Psoas muscle (tissue), 8 donors: ENCODE results near the gene ADAP1. TPM values are rescaled to one million over a fixed set of nuclear protein-coding genes. Genes with fewer than 3 reads are reported as not detected.

ENCODE experiments used
- ATAC-seq, 4 donors: fragments of 200-7000 bp; cut with Tn5 transposase; one replicate each; pipeline ENCODE4 v1.9.1; 2020; ENCODE audit warnings: moderate library complexity in 3 of 4, mild to moderate bottlenecking in 2 of 4
- DNase-seq, 2 donors: peaks; one replicate each; pipeline ENCODE4 v3.0.0-alpha.2; 2020
- H3K27ac ChIP-seq: fragments of 200-600 bp; one replicate; pipeline ENCODE4 v1.8.0; 2022
- H3K27me3 ChIP-seq, 3 donors: fragments of 200-600 bp in 1 of 3; one replicate each; pipeline versions ENCODE4 v1.6.1 to v1.8.0; 2013 to 2022; ENCODE audit warnings: low read length in 2 of 3, mild to moderate bottlenecking in 2 of 3, moderate library complexity in 1 of 3; ENCODE audit not compliant: insufficient read depth in 3 of 3
- H3K36me3 ChIP-seq, 2 donors: fragments of 200-600 bp in 1 of 2; one replicate each; pipeline versions ENCODE4 v1.6.1 to v1.8.0; 2013 to 2022; ENCODE audit warnings: low read depth in 1 of 2, mild to moderate bottlenecking in 1 of 2, moderate library complexity in 1 of 2; ENCODE audit not compliant: insufficient read depth in 1 of 2
- H3K4me1 ChIP-seq: fragments of 200-600 bp; one replicate; pipeline ENCODE4 v1.8.0; 2022
- H3K4me3 ChIP-seq: fragments of 200-600 bp; one replicate; pipeline ENCODE4 v1.8.0; 2022; ENCODE audit warnings: mild to moderate bottlenecking
- H3K9me3 ChIP-seq: fragments of 200-600 bp; one replicate; pipeline ENCODE4 v1.8.0; 2022
- WGBS, 3 donors: extraction: QIAGEN DNeasy Blood & Tissue Kit; methylation state at CpG; one replicate each; pipeline versions ENCODE4 v1.1.6 to v1.1.7; 2013; 5-methylcytosine and 5-hydroxymethylcytosine counted together
- intact Hi-C, 2 donors: fragments of 100-400 bp; cut with DNase I; formaldehyde crosslinking; loops; one replicate each; pipeline versions ENCODE4 v1.11.0 to v1.14.2; 2022
- polyA plus RNA-seq, 3 donors: library from polyadenylated mRNA; stranded (reverse); fragments of 200-250 nt; gene quantifications; one replicate each; pipeline ENCODE4 v1.2.3, GENCODE V29; 2013
- total RNA-seq, 4 donors: library from RNA; stranded (reverse); fragmentation: NEBNext Ultra II Directional in 2 of 4; extraction: Animal tissue kit (Norgen Biotek cat#: 25700) in 2 of 4; gene quantifications; one replicate each; pipeline versions ENCODE4 v1.2.1 to v1.2.4, GENCODE V29; 2021 to 2023
- TF ChIP-seq, protein P1 (sequence below): fragments of 200-600 bp; IDR thresholded peaks from one replicate; pipeline ENCODE4 v1.8.0; 2022; ENCODE audit warnings: antibody characterized with exemption
- donor health status: healthy with polysubstance abuse.
- donor health status: DM: no; HTN: no; CAD: no; lungs with moderate emphysema.
- donor health status: Bipolar disorder and iron deficiency.
- donor health status: healthy.
- donor health status: DM: yes; HTN: yes; CAD: no.
- donor health status: DM: no; HTN: no; CAD: no.
- donor health status: DM: no; HTN: no; CAD: no.
- donor health status: DM: yes; HTN: yes; CAD: no.

ADAP1 gene
- total and polyA plus RNA-seq, 7 donors: 0.18 to 1.4 (median 0.88) TPM

DNA sequence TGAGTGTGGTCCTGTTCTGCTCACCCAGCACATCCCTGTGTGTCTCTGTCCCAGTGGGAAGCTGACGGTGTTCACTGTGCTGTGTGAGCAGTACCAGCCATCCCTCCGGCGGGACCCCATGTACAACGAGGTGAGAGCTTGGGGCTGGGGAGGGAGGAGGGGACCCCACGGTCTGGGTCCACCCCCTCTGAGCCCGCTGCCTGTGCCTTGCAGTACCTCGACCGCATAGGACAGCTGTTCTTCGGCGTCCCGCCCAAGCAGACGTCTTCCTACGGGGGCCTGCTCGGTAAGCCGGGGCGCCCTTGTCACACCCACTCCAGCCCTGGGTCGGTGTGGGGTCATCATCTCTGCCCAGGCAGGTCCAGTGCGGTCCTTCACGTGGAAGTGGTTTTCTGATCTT is 60.8 kb downstream of the ADAP1 start:
- Histone ChIP-seq H3K4me3 (no peak overlapping the region), H3K27ac (no peak overlapping the region), H3K27me3 (no peaks in the 10 kb centered on the region), H3K9me3 (no peaks in the 10 kb centered on the region), H3K4me1 (no peaks in the 10 kb centered on the region), H3K36me3 (peaks cover 0 to 68% of the 10 kb centered on the region in 2 donors)
- DNase-seq (peak; percentile 11 to 45), ATAC-seq (no peak)
- intact Hi-C loops: no loop called here
- 87 to 88% (median 87%) methylated on average over 18 to 19 of the region's 19 CpGs for WGBS, 3 donors
- TF ChIP-seq, protein P1, sequence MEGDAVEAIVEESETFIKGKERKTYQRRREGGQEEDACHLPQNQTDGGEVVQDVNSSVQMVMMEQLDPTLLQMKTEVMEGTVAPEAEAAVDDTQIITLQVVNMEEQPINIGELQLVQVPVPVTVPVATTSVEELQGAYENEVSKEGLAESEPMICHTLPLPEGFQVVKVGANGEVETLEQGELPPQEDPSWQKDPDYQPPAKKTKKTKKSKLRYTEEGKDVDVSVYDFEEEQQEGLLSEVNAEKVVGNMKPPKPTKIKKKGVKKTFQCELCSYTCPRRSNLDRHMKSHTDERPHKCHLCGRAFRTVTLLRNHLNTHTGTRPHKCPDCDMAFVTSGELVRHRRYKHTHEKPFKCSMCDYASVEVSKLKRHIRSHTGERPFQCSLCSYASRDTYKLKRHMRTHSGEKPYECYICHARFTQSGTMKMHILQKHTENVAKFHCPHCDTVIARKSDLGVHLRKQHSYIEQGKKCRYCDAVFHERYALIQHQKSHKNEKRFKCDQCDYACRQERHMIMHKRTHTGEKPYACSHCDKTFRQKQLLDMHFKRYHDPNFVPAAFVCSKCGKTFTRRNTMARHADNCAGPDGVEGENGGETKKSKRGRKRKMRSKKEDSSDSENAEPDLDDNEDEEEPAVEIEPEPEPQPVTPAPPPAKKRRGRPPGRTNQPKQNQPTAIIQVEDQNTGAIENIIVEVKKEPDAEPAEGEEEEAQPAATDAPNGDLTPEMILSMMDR: no peak

DNA sequence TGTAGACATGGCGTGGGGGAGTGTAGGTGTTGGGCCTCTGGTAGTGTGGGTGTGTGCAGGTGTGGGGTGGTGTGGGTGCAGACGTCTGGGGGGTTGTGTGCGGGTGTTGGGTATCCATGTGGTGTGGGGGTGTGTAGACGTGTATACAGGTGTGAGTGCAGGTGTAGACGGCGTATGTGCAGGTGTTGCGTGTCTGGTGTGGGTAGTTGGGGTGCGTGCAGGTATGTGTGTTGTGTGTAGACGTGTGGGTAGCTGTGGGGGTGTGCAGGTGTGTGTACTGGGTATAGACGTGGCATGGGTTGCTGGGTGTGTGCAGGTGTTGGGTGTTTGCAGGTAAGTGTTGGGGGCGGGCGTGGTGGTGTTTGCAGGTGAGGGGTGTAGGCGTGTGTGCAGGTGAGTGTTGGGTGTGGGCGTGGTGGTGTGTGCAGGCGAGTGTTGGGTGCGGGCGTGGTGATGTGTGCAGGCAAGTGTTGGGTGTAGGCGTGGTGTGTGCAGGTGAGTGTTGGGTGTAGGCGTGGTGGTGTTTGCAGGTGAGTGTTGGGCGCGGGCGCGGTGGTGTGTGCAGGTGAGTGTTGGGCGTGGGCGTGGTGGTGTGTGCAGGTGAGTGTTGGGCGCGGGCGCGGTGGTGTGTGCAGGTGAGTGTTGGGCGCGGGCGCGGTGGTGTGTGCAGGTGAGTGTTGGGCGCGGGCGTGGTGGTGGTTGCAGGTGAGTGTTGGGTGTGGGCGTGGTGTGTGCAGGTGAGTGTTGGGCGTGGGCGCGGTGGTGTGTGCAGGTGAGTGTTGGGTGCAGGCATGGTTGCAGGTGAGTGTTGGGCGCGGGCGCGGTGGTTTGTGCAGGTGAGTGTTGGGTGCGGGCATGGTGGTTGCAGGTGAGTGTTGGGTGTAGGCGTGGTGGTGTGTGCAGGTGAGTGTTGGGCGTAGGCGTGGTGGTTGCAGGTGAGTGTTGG is 61.6 kb downstream of the ADAP1 start:
- H3K4me1 ChIP-seq: no peaks in the 10 kb centered on the region
- H3K9me3 ChIP-seq: no peaks in the 10 kb centered on the region
- WGBS, 3 donors: 97% methylated on average over 43 to 48 of the region's 48 CpGs
- peak; percentile 8 to 45 for DNase-seq
- no peak overlapping the region for H3K27ac ChIP-seq
- intact Hi-C loops: no loop called here
- H3K36me3 ChIP-seq: peaks cover 0 to 76% of the 10 kb centered on the region in 2 donors
- ATAC-seq: no peak
- H3K4me3 ChIP-seq: no peak overlapping the region
- no peaks in the 10 kb centered on the region for H3K27me3 ChIP-seq
- TF ChIP-seq, protein P1: no peak

DNA sequence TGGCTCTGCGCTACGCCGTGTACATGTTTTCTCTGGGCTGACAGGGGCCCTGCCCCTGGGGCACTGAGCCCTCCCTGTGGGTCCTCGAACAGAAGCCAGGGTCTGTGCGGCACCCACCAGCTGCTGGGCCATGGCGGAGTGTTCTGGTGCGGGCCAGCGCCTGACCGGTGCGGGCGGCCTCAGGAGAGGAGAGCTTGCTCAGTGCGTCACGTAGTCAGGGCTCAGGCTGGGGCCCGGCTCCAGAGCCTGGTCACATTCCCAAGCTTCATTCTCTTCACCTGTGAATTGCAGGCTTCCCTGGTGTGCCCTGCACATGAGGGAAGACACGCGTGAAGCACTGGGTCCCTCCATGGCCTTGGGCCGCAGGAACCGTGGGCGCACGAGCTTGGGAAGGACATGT is 62.7 kb downstream of the ADAP1 start:
- Histone ChIP-seq H3K27me3 (no peaks in the 10 kb centered on the region), H3K27ac (no peak overlapping the region), H3K36me3 (peaks cover 0 to 82% of the 10 kb centered on the region in 2 donors), H3K9me3 (no peaks in the 10 kb centered on the region), H3K4me1 (peaks cover 4% of the 10 kb centered on the region), H3K4me3 (no peak overlapping the region)
- ATAC-seq: no peak
- TF ChIP-seq, protein P1: no peak
- peak in 1 of 2 donors; percentile 12 for DNase-seq
- intact Hi-C loops: no loop called here
- WGBS, 3 donors: 95 to 96% (median 95%) methylated on average over 19 to 20 of the region's 20 CpGs

DNA sequence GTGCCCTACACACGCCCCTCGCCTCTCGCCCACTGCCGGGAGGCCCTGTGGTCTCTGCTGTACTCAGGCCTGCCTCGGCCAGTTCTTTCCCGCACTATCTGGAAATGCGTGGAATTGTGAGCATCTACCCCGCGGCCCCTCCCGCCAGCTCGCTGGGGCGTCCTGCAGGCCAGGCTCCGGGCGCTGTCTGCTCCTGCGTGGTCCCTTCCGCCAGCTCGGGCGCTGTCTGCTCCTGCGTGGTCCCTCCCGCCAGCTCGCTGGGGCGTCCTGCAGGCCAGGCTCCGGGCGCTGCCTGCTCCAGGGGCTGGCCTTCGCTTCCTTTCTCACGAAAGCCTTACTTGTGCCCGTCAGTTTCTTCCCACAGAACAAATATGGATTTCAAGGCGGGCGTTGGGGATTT is 63.2 kb downstream of the ADAP1 start:
- peaks cover 0 to 82% of the 10 kb centered on the region in 2 donors for H3K36me3 ChIP-seq
- no peaks in the 10 kb centered on the region for H3K27me3 ChIP-seq
- H3K27ac ChIP-seq: no peak overlapping the region
- TF ChIP-seq, protein P1: no peak
- no peak for ATAC-seq
- H3K9me3 ChIP-seq: no peaks in the 10 kb centered on the region
- intact Hi-C loops: no loop called here
- 92 to 95% (median 93%) methylated on average over 29 of the region's 29 CpGs for WGBS, 3 donors
- peak; percentile 11 to 46 for DNase-seq
- no peak overlapping the region for H3K4me3 ChIP-seq
- H3K4me1 ChIP-seq: peaks cover 10% of the 10 kb centered on the region
